GM12874 (cell line): ENCODE data around the gene FARS2.

ENCODE experiments used
- TF ChIP-seq, protein P1 (sequence below): IDR thresholded peaks from 2 replicates; pipeline ENCODE4 v1.5.1; 2011; ENCODE audit warnings: low read depth, mild to moderate bottlenecking, control low read depth, low read length, moderate library complexity; ENCODE audit not compliant: insufficient read depth

FARS2 gene

DNA sequence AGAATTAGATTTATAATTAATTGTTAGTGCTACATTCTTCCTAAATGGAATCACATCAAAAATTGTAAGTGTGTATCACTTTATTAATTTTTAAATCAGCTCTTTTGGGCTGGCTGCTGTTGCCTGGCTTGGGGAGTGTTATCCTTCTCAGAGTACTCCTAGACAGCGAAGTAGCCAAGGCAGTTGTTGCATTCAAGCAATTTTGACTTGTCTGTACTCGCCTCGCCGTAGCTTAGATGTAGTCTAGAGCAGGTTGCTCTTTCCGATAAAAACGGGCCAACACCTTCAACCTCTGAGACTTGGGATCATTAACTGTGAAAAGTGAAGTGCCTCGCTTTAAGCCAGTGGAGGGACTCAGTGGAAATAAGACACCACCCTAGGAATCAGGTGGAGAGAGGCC is 151.3 kb downstream of the FARS2 start:
- TF ChIP-seq, protein P1, sequence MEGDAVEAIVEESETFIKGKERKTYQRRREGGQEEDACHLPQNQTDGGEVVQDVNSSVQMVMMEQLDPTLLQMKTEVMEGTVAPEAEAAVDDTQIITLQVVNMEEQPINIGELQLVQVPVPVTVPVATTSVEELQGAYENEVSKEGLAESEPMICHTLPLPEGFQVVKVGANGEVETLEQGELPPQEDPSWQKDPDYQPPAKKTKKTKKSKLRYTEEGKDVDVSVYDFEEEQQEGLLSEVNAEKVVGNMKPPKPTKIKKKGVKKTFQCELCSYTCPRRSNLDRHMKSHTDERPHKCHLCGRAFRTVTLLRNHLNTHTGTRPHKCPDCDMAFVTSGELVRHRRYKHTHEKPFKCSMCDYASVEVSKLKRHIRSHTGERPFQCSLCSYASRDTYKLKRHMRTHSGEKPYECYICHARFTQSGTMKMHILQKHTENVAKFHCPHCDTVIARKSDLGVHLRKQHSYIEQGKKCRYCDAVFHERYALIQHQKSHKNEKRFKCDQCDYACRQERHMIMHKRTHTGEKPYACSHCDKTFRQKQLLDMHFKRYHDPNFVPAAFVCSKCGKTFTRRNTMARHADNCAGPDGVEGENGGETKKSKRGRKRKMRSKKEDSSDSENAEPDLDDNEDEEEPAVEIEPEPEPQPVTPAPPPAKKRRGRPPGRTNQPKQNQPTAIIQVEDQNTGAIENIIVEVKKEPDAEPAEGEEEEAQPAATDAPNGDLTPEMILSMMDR = no peak

DNA sequence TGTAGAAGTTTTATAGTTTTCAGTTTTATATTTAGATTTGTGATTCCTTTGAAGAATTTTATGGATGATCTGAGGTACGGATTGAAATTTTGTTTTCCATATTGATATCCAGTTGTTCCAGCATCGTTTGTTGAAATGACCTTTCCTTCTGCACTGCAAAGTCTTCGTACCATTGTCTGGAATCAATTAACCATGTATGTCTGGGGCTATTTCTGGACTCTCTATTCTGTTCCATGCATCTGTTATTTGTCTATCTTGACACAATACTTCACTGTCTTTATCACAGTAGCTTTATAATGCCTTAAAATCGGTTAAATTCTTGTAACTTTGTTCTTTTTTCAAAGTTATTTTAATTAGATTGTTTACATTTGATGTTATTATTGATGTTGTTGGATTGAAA is 154.9 kb downstream of the FARS2 start:
- TF ChIP-seq, protein P1 = no peak

DNA sequence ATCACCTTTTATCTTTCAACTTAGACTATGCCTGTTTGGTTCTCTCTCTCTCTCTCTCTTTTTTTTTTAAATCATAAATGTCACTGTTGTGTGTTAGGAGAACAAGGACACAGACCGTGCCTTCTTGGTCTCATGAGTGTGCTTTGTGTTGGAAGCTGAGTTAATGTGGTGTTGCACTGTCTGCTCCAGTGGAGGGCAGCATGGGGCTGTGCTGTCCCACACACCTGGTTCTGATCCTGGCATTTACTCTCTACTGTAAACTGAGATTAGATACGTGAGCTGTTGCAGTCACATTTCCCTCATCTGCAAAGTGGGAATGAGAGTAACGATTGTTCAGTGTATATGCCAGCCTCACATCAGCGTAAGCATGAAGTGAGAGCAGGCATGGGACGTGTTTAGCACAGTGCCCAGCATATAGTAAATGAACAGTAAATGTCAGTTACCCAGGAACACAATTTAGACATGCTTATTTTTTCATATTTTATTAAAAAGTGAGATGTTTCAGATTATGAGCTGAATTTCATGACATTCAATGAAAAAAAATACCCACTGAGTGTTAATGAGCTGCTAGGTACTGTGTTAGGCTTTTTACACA is 161.1 kb downstream of the FARS2 start:
- TF ChIP-seq, protein P1 = peak; percentile 63

DNA sequence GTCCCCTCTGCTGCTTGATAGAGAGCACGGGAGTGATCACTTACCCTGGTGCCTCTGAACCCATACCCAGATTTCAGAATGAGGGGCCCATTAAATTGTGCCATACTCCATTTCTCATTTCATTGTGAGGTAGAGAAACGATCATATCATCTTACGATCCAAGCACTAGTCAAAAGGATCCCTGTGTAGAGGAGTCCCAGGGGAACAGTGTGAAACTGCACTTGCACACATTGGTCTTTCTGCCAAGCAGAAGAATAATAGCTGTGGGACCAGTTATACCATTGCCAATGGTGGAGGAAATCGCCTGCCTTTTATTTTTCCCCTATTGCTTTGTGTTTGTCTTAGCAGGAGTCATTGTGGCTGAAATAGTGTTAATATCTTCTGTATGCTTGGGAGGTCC is 161.9 kb downstream of the FARS2 start:
- TF ChIP-seq, protein P1 = no peak

DNA sequence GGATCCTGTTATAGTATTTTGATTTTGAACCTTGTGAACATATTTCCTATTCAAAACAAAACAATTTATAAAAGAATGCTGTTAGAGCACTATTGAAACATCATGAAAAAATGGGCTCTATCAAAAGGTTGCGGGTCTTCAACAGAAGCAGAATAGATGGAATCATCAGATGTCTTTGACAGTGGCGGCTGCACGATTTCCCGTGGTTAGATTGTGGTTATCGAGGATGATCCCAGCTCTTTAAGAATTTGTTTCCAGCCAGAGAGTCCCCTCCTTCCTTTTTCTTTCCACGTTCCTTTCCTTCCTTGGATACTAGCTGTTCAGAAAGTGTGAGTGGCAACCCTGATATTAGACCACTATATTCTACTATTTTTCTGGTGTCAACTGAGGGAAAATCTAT is 163.4 kb downstream of the FARS2 start:
- TF ChIP-seq, protein P1 = no peak

DNA sequence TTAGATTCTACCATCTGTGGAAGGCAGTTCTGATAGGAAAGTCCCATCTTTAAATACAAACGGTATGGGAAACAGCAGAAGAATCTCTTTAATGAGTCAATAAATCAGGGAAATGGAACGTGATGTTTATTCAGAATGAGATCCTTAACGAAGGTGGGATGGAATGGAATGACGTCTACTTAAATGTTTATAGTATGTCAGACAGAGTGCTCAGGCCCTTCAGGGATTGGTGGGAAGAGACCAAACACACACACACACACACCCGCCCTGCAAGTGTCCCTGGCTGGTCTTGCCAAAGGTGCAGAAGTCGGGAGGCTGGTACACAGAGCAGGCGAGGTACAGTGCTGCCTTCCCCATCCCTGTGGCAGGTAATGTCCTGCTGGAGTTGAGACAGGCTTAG is 164.0 kb downstream of the FARS2 start:
- TF ChIP-seq, protein P1 = no peak

DNA sequence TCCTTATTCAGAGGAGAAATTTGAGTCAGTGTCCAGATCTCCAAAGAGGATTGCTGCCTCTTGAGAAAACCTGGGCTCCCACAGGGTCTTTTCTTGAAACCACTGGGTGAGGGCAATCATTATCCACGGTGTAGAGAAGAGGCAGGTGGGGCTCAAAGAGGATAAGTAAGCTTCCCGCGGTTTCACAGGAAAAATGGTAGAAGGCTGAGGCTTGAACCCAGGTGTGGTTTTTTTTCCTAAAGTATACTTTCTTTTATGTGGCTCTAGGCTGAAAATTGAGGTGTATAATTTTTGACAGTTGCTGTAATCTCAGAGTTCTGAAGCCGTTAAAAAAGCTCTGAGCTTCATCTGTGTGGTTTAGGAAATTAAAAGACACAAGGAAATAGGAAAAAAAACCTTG is 164.5 kb downstream of the FARS2 start:
- TF ChIP-seq, protein P1 = no peak
